ENCODE data around the gene XXYLT1. TPM values are rescaled to one million over a fixed set of nuclear protein-coding genes. Genes with fewer than 3 reads are reported as not detected.

Gene XXYLT1
- total and polyA plus RNA-seq, 7 donors: 2.5 to 13.8 (median 11.1) TPM

DNA sequence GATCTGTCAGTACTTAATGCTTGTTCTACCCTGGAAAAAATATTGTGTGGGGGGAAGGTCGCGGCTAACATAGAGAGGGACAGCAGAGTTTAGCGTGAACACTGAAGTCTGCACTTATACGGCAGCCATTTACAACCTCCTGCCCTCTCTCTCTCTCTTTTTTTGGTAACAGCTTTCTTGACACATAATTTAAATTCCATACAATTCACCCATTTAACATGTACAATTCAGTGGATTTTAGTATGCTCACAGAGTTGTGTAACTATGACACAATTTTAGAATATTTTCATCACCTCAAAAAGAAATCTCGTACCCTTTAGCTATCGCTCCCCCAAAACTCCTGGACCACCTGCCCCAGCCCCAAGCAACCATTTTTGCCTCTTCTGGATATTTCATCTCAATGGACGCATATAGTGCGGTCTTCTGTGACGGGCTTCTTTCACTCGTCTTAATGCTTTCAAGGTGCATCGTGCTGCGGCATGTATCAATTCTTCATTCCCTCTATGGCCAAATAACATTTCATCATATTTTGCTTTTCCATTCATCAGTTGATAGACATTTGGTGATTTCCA lies 141.8 kb downstream of the XXYLT1 start:
- 85 to 93% methylated on average over 12 of the region's 12 CpGs for WGBS, 2 donors
- Histone ChIP-seq H3K27ac (no peak overlapping the region), H3K36me3 (no peaks in the 10 kb centered on the region), H3K9me3 (no peaks in the 10 kb centered on the region), H3K4me1 (peaks cover 0 to 20% (median 16%) of the 10 kb centered on the region in 4 donors), H3K4me3 (no peak overlapping the region), H3K27me3 (no peaks in the 10 kb centered on the region)
- no peak for TF ChIP-seq EP300 (IDR thresholded peaks at IDR 0.05)
- TF ChIP-seq POLR2A (IDR thresholded peaks at IDR 0.05): no peak
- TF ChIP-seq POLR2AphosphoS5 (IDR thresholded peaks at IDR 0.05): no peak
- TF ChIP-seq, protein P1, sequence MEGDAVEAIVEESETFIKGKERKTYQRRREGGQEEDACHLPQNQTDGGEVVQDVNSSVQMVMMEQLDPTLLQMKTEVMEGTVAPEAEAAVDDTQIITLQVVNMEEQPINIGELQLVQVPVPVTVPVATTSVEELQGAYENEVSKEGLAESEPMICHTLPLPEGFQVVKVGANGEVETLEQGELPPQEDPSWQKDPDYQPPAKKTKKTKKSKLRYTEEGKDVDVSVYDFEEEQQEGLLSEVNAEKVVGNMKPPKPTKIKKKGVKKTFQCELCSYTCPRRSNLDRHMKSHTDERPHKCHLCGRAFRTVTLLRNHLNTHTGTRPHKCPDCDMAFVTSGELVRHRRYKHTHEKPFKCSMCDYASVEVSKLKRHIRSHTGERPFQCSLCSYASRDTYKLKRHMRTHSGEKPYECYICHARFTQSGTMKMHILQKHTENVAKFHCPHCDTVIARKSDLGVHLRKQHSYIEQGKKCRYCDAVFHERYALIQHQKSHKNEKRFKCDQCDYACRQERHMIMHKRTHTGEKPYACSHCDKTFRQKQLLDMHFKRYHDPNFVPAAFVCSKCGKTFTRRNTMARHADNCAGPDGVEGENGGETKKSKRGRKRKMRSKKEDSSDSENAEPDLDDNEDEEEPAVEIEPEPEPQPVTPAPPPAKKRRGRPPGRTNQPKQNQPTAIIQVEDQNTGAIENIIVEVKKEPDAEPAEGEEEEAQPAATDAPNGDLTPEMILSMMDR (IDR thresholded peaks at IDR 0.05): no peak
- DNase-seq: no peak
- intact Hi-C loops (cut with DNase I): no loop called here

DNA sequence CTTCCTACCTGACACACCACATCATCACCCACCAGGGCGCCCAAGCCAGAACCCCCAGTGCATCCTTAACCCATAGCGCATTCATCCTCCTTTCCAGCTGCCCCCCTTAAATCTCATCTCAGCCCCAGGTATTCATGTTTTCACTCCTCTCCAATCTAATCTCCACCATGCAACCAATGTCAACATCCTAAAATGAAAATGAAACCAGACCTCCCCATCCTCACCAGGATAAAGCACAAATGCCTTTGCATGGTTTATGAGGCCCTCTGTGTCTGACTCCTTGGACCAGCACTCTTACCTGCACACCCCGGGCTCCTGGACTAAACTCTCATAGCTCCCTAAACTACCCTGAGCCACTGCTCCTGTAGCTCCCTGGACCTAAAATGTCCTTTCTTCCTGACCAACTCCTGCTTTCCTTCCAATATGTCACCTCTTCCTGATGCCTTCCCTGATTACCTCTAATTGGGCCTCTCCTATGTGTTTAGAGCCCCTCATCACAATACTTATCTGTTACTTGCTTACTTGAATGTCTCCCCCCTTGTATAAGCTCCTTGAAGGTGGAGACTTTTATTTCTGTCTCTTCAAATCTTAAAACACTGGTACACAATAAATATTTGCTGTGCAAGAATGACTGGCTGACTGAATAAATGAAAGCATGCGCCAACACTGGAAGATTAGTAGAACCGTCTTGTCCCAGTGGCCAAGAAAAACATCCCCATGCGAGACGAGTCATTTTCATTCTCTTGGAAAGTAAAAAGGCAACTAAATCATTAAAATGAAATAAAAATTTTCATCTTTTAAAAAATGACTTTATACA lies 142.5 kb downstream of the XXYLT1 start:
- TF ChIP-seq POLR2A (IDR thresholded peaks at IDR 0.05) (no peak), EP300 (IDR thresholded peaks at IDR 0.05) (no peak), POLR2AphosphoS5 (IDR thresholded peaks at IDR 0.05) (no peak)
- TF ChIP-seq, protein P1 (IDR thresholded peaks at IDR 0.05): no peak
- DNase-seq: no peak
- WGBS, 2 donors: 82 to 92% methylated on average over 7 of the region's 7 CpGs
- Histone ChIP-seq H3K4me3 (no peak overlapping the region), H3K9me3 (no peaks in the 10 kb centered on the region), H3K36me3 (no peaks in the 10 kb centered on the region), H3K27ac (no peak overlapping the region), H3K27me3 (no peaks in the 10 kb centered on the region), H3K4me1 (peaks cover 0 to 13% (median 9%) of the 10 kb centered on the region in 4 donors)
- intact Hi-C loops (cut with DNase I): no loop called here

DNA sequence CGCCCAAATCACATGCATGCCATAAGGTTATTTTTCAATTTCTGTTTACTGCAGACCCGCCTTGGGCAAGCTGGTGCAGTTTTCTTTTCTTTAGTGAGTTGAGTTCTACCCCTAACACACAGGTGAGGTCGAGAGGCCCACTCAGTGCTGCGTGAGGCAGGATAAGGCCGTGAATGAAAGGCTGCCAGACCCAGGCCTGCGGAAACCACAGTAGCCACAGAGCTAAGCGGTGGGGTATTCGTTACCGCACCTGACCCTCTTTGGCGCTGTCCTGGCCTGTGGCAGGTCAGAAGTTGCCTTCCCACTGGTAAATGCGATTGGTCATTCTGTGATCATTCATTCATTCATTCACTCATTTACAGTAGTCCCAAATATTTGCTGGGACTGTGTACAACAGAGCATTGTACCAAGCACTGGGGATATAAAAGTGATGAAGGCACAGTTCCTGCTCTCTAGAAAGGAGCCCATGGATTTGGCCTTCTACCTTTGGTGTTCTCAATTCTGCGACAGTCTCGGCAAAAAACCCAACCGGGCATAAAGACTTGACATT lies 144.8 kb downstream of the XXYLT1 start:
- TF ChIP-seq POLR2A (IDR thresholded peaks at IDR 0.05): no peak
- TF ChIP-seq, protein P1 (IDR thresholded peaks at IDR 0.05): no peak
- TF ChIP-seq POLR2AphosphoS5 (IDR thresholded peaks at IDR 0.05): no peak
- TF ChIP-seq EP300 (IDR thresholded peaks at IDR 0.05): no peak
- 74 to 87% methylated on average over 14 of the region's 14 CpGs for WGBS, 2 donors
- Histone ChIP-seq H3K4me3 (no peak overlapping the region), H3K4me1 (no peaks in the 10 kb centered on the region), H3K36me3 (no peaks in the 10 kb centered on the region), H3K27ac (no peak overlapping the region), H3K27me3 (no peaks in the 10 kb centered on the region), H3K9me3 (no peaks in the 10 kb centered on the region)
- intact Hi-C loops (cut with DNase I): no loop called here
- no peak for DNase-seq

DNA sequence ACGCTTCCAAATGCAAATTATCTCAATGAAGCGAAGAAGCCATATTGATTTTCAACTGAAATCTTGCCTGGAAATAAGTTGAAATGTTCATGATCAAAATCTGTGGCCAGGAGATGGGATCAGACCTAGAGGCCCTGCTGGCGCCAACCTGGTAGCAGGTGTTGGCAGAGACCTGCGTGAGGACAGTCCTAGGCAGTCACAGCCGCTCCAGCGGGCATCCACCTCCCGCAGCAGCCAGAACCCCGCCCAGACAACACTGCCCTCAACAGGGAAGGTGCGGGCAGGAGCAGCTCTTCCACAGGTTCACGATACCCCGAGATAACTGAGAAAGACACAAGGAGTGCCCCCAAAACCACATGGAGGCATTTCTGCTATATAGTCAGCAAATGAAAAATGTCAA lies 145.3 kb downstream of the XXYLT1 start:
- Histone ChIP-seq H3K4me1 (no peaks in the 10 kb centered on the region), H3K36me3 (no peaks in the 10 kb centered on the region), H3K4me3 (no peak overlapping the region), H3K9me3 (no peaks in the 10 kb centered on the region), H3K27ac (no peak overlapping the region), H3K27me3 (no peaks in the 10 kb centered on the region)
- intact Hi-C loops (cut with DNase I): no loop called here
- 87 to 93% methylated on average over 11 of the region's 11 CpGs for WGBS, 2 donors
- TF ChIP-seq POLR2A (IDR thresholded peaks at IDR 0.05) (no peak), EP300 (IDR thresholded peaks at IDR 0.05) (no peak), POLR2AphosphoS5 (IDR thresholded peaks at IDR 0.05) (no peak)
- DNase-seq: no peak

DNA sequence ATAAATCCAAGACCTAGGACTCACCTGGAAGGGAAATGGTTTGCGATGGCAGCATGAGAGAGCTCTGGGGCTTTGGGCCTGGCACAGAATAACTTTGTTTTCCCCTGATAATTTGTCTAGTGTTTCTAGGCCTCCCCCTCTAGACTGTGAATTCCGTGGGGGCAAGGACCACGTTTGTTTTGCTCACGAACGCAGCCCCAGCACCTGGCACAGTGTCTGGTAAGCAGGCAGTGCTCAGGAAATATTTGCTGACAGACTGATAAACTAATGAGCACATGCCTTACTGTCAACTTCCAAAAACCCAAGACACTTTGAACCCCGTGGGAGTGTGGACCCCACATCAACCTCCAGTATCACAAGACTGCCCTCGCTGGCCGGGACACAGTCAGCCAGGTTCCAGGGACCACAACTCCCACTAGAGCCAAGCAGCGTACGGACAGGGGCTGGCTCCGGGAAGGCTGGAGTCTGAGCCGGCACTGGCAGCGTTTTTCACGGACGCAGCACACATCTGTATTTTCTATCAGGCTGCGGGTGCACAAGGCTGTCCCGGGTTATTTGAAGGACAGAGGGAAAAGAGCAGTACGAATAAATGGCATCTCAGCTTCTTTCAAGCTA lies 146.5 kb downstream of the XXYLT1 start:
- no peak overlapping the region for H3K4me3 ChIP-seq
- TF ChIP-seq, protein P1 (IDR thresholded peaks at IDR 0.05): no peak
- TF ChIP-seq EP300 (IDR thresholded peaks at IDR 0.05) (no peak), POLR2A (IDR thresholded peaks at IDR 0.05) (no peak), POLR2AphosphoS5 (IDR thresholded peaks at IDR 0.05) (no peak)
- H3K27me3 ChIP-seq: no peaks in the 10 kb centered on the region
- H3K36me3 ChIP-seq: no peaks in the 10 kb centered on the region
- no peak for DNase-seq
- WGBS, 2 donors: 82 to 90% methylated on average over 18 of the region's 18 CpGs
- peaks cover 0 to 9% (median 8%) of the 10 kb centered on the region in 4 donors for H3K4me1 ChIP-seq
- no peaks in the 10 kb centered on the region for H3K9me3 ChIP-seq
- H3K27ac ChIP-seq: no peak overlapping the region
- intact Hi-C loops (cut with DNase I): no loop called here
